Osteoblast (primary cell): ENCODE results near the gene BCAR3. TPM values are rescaled to one million over a fixed set of nuclear protein-coding genes. Genes with fewer than 3 reads are reported as not detected.

Experiments used
- DNase-seq: peaks from one replicate; pipeline ENCODE4 v3.0.0; 2011; ENCODE audit warnings: low spot score, mixed read lengths; ENCODE audit not compliant: insufficient read length; ENCODE audit errors: missing footprints
- H2AFZ ChIP-seq: 2 replicates; pipeline ENCODE4 v1.6.0; 2011; ENCODE audit warnings: mild to moderate bottlenecking, low read length
- H3K27ac ChIP-seq: 2 replicates; pipeline ENCODE4 v1.5.1; 2011; ENCODE audit warnings: mild to moderate bottlenecking, low read depth, low read length, moderate library complexity
- H3K27me3 ChIP-seq: 2 replicates; pipeline ENCODE4 v1.6.0; 2012; ENCODE audit warnings: mild to moderate bottlenecking, control low read depth, inconsistent platforms, low read length, moderate library complexity; ENCODE audit not compliant: insufficient read depth
- H3K36me3 ChIP-seq: 2 replicates; pipeline ENCODE4 v1.5.1; 2011; ENCODE audit warnings: mild to moderate bottlenecking, low read length, control low read depth, moderate library complexity; ENCODE audit not compliant: insufficient read depth
- H3K4me1 ChIP-seq: 2 replicates; pipeline ENCODE4 v1.5.1; 2011; ENCODE audit warnings: mild to moderate bottlenecking, low read length, control low read depth, moderate library complexity; ENCODE audit not compliant: insufficient read depth
- H3K4me2 ChIP-seq: 2 replicates; pipeline ENCODE4 v1.6.0; 2011; ENCODE audit warnings: mild to moderate bottlenecking, low read length; ENCODE audit not compliant: insufficient read depth
- H3K4me3 ChIP-seq: fragments of 200-600 bp; sonication (generic); 3 replicates; pipeline ENCODE4 v1.5.1; 2012; ENCODE audit warnings: mild to moderate bottlenecking, low read length, inconsistent platforms; ENCODE audit not compliant: insufficient read depth
- H3K79me2 ChIP-seq: 2 replicates; pipeline ENCODE4 v1.6.0; 2012; ENCODE audit warnings: mild to moderate bottlenecking, low read length, control low read depth, inconsistent platforms; ENCODE audit not compliant: insufficient read depth
- H3K9me3 ChIP-seq: 2 replicates; pipeline ENCODE4 v1.5.1; 2011; ENCODE audit warnings: low read depth, low read length, control low read depth
- H4K20me1 ChIP-seq: 2 replicates; pipeline ENCODE4 v1.6.0; 2012; ENCODE audit warnings: mild to moderate bottlenecking, low read length, control low read depth; ENCODE audit not compliant: insufficient read depth
- CTCF ChIP-seq: IDR thresholded peaks from 2 replicates; pipeline ENCODE4 v1.5.1; 2011; ENCODE audit warnings: mild to moderate bottlenecking, low read depth, low read length, moderate library complexity; ENCODE audit errors: extremely low read depth
- total RNA-seq: library from RNA; depleted of rRNA; stranded (reverse); fragments of >200 nt; gene quantifications from 2 replicates; pipeline ENCODE4 v1.2.3, GENCODE V29; 2012

The BCAR3 gene
- total RNA-seq, 1 donor = 34.0 TPM

GRCh38 chr1:93617670-93618499, 63.8 kb downstream of the BCAR3 start:
- Histone ChIP-seq H3K4me2 (no peak overlapping the region), H4K20me1 (peaks cover 3% of the 10 kb centered on the region), H3K79me2 (peaks cover 86% of the 10 kb centered on the region), H3K4me1 (peaks cover 51% of the 10 kb centered on the region), H3K9me3 (no peaks in the 10 kb centered on the region), H3K36me3 (no peaks in the 10 kb centered on the region), H2AFZ (no peak overlapping the region), H3K27me3 (no peaks in the 10 kb centered on the region), H3K4me3 (no peak overlapping the region), H3K27ac (peak overlapping the region; percentile 98)
- no peak for TF ChIP-seq CTCF
- DNase-seq = no peak

GRCh38 chr1:93616996-93617669, 64.5 kb downstream of the BCAR3 start:
- H3K79me2 ChIP-seq = peaks cover 86% of the 10 kb centered on the region
- no peak overlapping the region for H2AFZ ChIP-seq
- H3K9me3 ChIP-seq = no peaks in the 10 kb centered on the region
- H3K4me1 ChIP-seq = peaks cover 59% of the 10 kb centered on the region
- H3K4me3 ChIP-seq = no peak overlapping the region
- peak overlapping the region; percentile 98 for H3K27ac ChIP-seq
- DNase-seq = no peak
- peaks cover 3% of the 10 kb centered on the region for H4K20me1 ChIP-seq
- no peak for TF ChIP-seq CTCF
- no peaks in the 10 kb centered on the region for H3K27me3 ChIP-seq
- no peaks in the 10 kb centered on the region for H3K36me3 ChIP-seq
- peak overlapping the region; percentile 73 for H3K4me2 ChIP-seq

DNA sequence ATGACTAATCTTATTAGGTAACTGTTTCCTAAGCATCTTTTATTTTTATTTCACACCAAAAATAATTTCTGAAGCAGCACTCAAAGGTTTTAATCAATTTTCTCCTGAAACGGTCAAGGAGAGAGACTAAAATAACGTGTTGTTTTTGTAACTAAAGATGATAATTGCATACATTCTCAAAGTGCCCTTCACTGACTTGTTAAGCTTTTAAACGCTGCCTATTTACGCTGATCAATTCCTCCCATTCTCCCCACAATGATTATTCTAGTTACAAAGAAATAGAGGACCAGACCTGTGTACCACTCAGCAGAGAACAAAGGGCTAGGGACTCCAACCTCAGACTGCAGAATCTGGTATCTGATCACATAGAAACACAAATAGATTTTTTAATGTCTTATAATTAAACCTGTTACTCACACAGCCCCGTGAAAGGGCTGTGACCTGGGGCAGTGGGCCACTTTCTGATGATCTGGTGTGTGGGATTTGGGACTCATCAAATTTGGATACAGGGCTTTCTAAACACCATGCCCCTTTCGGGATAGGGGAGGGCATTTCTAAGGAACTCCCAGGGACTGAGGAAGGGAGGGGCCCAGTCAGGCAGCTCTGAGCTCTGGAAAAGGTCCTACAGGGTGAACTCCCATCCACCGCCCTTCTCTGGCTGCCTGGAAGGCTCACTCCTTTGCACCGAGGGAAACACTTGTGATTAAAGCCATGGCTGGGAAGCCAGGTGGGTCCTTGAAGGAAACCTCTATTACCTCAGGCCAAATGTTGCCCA, 65.2 kb downstream of the BCAR3 start:
- TF ChIP-seq CTCF = no peak
- DNase-seq = no peak
- Histone ChIP-seq H3K4me3 (no peak overlapping the region), H3K36me3 (no peaks in the 10 kb centered on the region), H3K4me1 (peaks cover 64% of the 10 kb centered on the region), H3K27ac (peak overlapping the region; percentile 98), H3K79me2 (peaks cover 88% of the 10 kb centered on the region), H4K20me1 (peaks cover 3% of the 10 kb centered on the region), H3K4me2 (peak overlapping the region; percentile 73), H3K9me3 (no peaks in the 10 kb centered on the region), H3K27me3 (no peaks in the 10 kb centered on the region), H2AFZ (no peak overlapping the region)
